Epithelial cell of esophagus (primary cell): Measurements from ENCODE around the gene EME1.
"Not testable (repeated sequence)": the region's sequence is repeated elsewhere in the genome, so short reads cannot be mapped to it uniquely, and the experiment has no call there.

Experiments
- DNase-seq: peaks from one replicate; pipeline ENCODE4 v3.0.0; 2010; ENCODE audit warnings: low read depth
- H3K4me3 ChIP-seq: 2 replicates; pipeline ENCODE4 v1.5.1; 2011; ENCODE audit warnings: mild to moderate bottlenecking, low read length, control low read depth
- CTCF ChIP-seq: IDR thresholded peaks from 2 replicates; pipeline ENCODE4 v1.5.1; 2011; ENCODE audit warnings: low read depth, mild to moderate bottlenecking, low read length, control low read depth, inconsistent platforms; ENCODE audit not compliant: insufficient read depth; ENCODE audit errors: missing control alignments

The EME1 gene

GRCh38 chr17:50424246-50424995, 51.4 kb downstream of the EME1 start:
- DNase-seq = no peak
- H3K4me3 ChIP-seq = no peak overlapping the region
- TF ChIP-seq CTCF = no peak

GRCh38 chr17:50424996-50425681, 52.1 kb downstream of the EME1 start:
- TF ChIP-seq CTCF = no peak
- peak overlapping the region; percentile 39 for H3K4me3 ChIP-seq
- no peak for DNase-seq

DNA sequence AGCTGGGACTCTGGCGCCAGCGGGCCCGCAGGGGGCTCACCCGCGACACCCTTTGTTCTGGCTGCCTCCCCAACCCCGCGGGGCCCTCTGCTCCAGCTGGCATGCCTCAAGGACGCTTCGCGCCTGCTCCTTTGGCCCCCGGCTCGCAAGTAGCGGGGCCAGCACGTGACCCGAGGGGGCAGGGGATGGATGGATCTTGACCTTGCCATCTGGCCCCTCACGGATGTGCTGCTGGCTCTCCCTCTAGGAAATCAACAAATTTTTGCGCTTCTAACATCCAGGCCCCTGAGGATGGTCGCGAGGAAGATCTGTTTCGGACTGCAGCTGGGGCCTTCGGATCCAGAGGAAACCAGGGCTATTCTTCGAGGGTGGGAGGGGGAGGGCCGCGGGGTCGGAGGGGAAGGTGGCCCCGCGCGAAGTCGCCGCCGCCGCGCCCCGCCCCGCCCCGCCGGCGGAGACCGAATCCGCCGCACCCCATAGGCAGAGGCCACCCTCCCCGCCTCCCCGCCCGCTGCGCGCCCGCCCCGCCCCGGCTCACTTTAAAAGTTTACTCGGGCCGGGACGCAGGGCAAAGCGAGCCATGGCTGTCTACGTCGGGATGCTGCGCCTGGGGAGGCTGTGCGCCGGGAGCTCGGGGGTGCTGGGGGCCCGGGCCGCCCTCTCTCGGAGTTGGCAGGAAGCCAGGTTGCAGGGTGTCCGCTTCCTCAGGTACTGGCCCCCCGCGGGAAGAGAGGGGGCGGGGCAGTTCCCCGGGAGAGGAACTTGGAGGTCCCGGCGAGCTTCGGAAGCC, 52.8 kb downstream of the EME1 start, which contains the start of gene ACSF2:
ACSF2 (plus strand) TSS at position 537 of the 790 bp plus-strand sequence; CDS start at position 581, 44 bp downstream.
- peak within 1 kb of the TSS; percentile 69 for H3K4me3 ChIP-seq
- no peak for TF ChIP-seq CTCF
- peak; percentile 66 for DNase-seq

DNA sequence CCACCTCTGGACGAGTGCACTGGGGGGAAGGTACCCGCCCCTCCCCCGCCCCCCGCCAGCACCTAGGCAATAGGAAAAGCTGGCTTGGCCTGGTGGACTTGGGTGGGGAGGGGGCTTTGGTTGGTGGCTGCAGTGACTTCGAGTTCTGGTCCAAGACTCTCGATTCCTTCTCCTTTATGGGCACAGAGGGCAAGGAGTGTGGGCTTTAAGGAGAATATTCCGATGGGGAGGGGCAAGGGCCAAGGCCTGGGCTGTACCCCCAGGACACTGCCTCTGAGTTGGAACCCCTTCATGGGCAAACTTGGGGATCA, 53.4 kb downstream of the EME1 start:
- no peak for TF ChIP-seq CTCF
- peak overlapping the region; percentile 69 for H3K4me3 ChIP-seq
- no peak for DNase-seq

DNA sequence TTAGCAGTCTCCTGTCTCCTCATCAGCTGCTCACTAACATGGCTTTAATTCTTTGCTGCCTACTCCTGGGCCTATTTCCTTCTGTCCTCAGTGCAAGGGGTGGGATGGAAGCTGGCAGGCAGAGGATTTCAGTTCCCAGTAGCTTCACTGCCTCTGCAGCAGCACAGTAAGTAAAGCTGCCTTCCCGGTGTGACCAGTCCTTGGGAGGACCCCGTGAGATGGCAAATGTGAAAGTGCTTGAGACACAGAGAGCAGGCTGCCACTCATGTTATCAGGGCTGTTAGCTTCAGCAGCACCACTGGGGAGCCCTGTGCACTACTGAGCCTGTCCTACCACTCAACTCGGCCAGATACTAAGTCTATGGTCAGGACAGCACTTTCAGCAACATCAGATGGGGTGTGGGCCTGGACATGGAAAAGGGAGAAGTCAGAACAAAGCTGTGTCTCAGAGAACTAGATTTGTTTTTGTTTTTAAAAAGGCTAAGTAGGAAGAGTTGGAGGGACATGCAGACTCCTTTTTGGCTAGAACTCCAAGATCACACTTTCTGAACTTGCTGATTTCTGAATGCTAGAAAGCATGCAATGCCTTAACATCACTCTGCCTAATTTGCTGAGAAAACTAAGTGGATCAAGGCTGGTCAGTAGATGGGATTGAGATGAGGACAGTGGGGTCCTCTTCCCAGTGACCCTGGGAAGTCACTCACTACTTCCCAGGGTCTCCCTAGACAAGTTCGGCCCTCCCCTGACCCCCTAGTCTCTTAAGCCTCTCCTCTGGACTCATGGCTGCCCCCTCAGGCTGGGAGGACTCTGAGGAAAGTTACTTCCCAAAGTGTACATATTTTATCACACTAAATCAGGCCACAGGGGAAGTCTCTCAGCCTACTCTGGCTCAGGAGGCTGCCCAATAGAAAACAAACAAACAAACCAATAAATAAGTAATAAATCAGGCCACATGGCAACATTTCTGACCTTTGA, 54.1 kb downstream of the EME1 start:
- peak; percentile 48 for DNase-seq
- peak; percentile 52 for TF ChIP-seq CTCF
- peak overlapping the region; percentile 69 for H3K4me3 ChIP-seq

- DNase-seq, H3K4me3 ChIP-seq: not testable (repeated sequence)
These were observed 55.1 kb downstream of the EME1 start for GRCh38 chr17:50428126-50428525.
